Endothelial cell of umbilical vein (primary cell): ENCODE results near the gene DAP. TPM values are rescaled to one million over a fixed set of nuclear protein-coding genes. Genes with fewer than 3 reads are reported as not detected.

Experiments used
- BruUV-seq: library from RNA; stranded (reverse); fragments of 400-500 nt; replicated peaks from 2 replicates; lab custom pipeline; 2021; lab: Mats Ljungman, UMichigan
- CTCF ChIA-PET: fragments of 300-600, 350-600 bp; sonication (Branson Sonifier 250); formaldehyde crosslinking; loops from one replicate; lab custom pipeline; 2021; ENCODE audit warnings: antibody characterized with exemption, inconsistent platforms; lab: Charles Lee
- POLR2A ChIA-PET: fragments of 300-600, 350-600 bp; sonication (Branson Sonifier 250); formaldehyde crosslinking; loops from one replicate; lab custom pipeline; 2021; ENCODE audit warnings: antibody characterized with exemption, inconsistent platforms; lab: Charles Lee
- DNase-seq: peaks from one replicate; pipeline ENCODE4 v3.0.0-alpha.2; 2011; ENCODE audit warnings: low read depth, low spot score
- FAIRE-seq: peaks from 2 replicates; lab custom pipeline; 2011; peaks lifted over from hg19 to GRCh38; lab: Jason Lieb, UNC
- H2AFZ ChIP-seq: 2 replicates; pipeline ENCODE4 v1.6.0; 2012; ENCODE audit warnings: low read depth, low read length, control low read depth, inconsistent platforms
- H3K27ac ChIP-seq: 2 replicates; pipeline ENCODE4 v1.5.1; 2011; ENCODE audit warnings: low read depth, mild to moderate bottlenecking, control low read depth, low read length, moderate library complexity; ENCODE audit not compliant: insufficient read depth
- H3K27me3 ChIP-seq, 2 experiments: 2 replicates each; pipeline versions ENCODE4 v1.6.0 to v1.6.1; 2011; ENCODE audit warnings: low read length in 2 of 2, mixed read lengths in 1 of 2; ENCODE audit not compliant: control insufficient read depth in 2 of 2, insufficient read depth in 2 of 2
- H3K36me3 ChIP-seq, 2 experiments: 2 replicates in 1 of 2; 3 replicates in 1 of 2; pipeline ENCODE4 v1.5.1; 2011; ENCODE audit warnings: low read length in 2 of 2, mild to moderate bottlenecking in 1 of 2, moderate library complexity in 1 of 2; ENCODE audit not compliant: control insufficient read depth in 2 of 2, insufficient read depth in 2 of 2; ENCODE audit errors: extremely low read depth in 1 of 2
- H3K4me1 ChIP-seq: 3 replicates; pipeline ENCODE4 v1.5.1; 2011; ENCODE audit warnings: mild to moderate bottlenecking, low read length; ENCODE audit not compliant: control insufficient read depth, insufficient read depth; ENCODE audit errors: extremely low read depth
- H3K4me2 ChIP-seq: 2 replicates; pipeline ENCODE4 v1.6.1; 2011; ENCODE audit warnings: low read length, control low read depth, mixed read lengths; ENCODE audit not compliant: insufficient read depth
- H3K4me3 ChIP-seq, 3 experiments: fragments of 200-600 bp in 1 of 3; sonication (generic), shearing (Covaris generic) in 1 of 3; replicated peaks in 1 of 3; 2 replicates each; pipeline ENCODE4 v1.5.1; 2011 to 2016; ENCODE audit warnings: control low read depth in 3 of 3, low read length in 3 of 3, mild to moderate bottlenecking in 2 of 3, inconsistent platforms in 1 of 3, low read depth in 1 of 3, moderate library complexity in 1 of 3; ENCODE audit not compliant: insufficient read depth in 1 of 3
- H3K79me2 ChIP-seq: 2 replicates; pipeline ENCODE4 v1.6.0; 2012; ENCODE audit warnings: low read length, inconsistent platforms; ENCODE audit not compliant: control insufficient read depth, insufficient read depth
- H3K9ac ChIP-seq: replicated peaks from 2 replicates; pipeline ENCODE3; 2011; ENCODE audit warnings: low read length, control low read depth; ENCODE audit not compliant: insufficient read depth; ENCODE audit errors: extremely low read depth
- H3K9me1 ChIP-seq: replicated peaks from 3 replicates; pipeline ENCODE4 v1.6.0; 2011; ENCODE audit warnings: mild to moderate bottlenecking, low read length; ENCODE audit not compliant: control insufficient read depth, insufficient read depth; ENCODE audit errors: extremely low read depth
- H3K9me3 ChIP-seq: replicated peaks from 2 replicates; pipeline ENCODE4 v1.5.1; 2012; ENCODE audit warnings: low read length, inconsistent platforms; ENCODE audit not compliant: control insufficient read depth, insufficient read depth
- H4K20me1 ChIP-seq: replicated peaks from 2 replicates; pipeline ENCODE3; 2011; ENCODE audit warnings: mild to moderate bottlenecking, low read length; ENCODE audit not compliant: control insufficient read depth, insufficient read depth; ENCODE audit errors: extremely low read depth
- CTCF ChIP-seq, 2 donors: IDR thresholded peaks; 1 replicate in 1 of 2; 2 replicates in 1 of 2; pipeline ENCODE4 v1.5.1; 2011; ENCODE audit warnings: low read length in 2 of 2, mild to moderate bottlenecking in 2 of 2, moderate library complexity in 2 of 2, control low read depth in 1 of 2, inconsistent platforms in 1 of 2, low read depth in 1 of 2; ENCODE audit not compliant: insufficient read depth in 1 of 2; ENCODE audit errors: extremely low read depth in 1 of 2
- FOS ChIP-seq: IDR thresholded peaks from 2 replicates; pipeline ENCODE4 v1.6.1; 2011; ENCODE audit warnings: mild to moderate bottlenecking, low read length, moderate library complexity, borderline replicate concordance; ENCODE audit not compliant: insufficient read depth
- MAX ChIP-seq: IDR thresholded peaks from 2 replicates; pipeline ENCODE4 v1.6.1; 2011; ENCODE audit not compliant: insufficient read depth, insufficient read length
- POLR2AphosphoS5 ChIP-seq: IDR thresholded peaks from 2 replicates; pipeline ENCODE4 v1.6.1; 2012; ENCODE audit warnings: low read depth, mild to moderate bottlenecking, control low read depth, low read length, moderate library complexity; ENCODE audit not compliant: insufficient read depth
- dilution Hi-C: fragments of 300-500 bp; cut with MboI; formaldehyde crosslinking; loops from one replicate; pipeline ENCODE4 v1.15.0; 2019; ENCODE audit warnings: low sequenced_read_pairs; ENCODE audit not compliant: extremely low pct_ligation_motif_present
- intact Hi-C: fragments of 100-400 bp; cut with micrococcal nuclease; formaldehyde crosslinking; loops from one replicate; pipeline ENCODE4 v1.10.0; 2022
- polyA plus RNA-seq, 4 experiments: library from polyadenylated mRNA; depleted of rRNA in 3 of 4; stranded (reverse) in 3 of 4; unstranded in 1 of 4; fragments of >200 nt; gene quantifications; 2 replicates each; pipeline versions ENCODE4 v1.2.1 to v1.2.3, GENCODE V29; 2011 to 2012; ENCODE audit warnings: missing spikeins in 1 of 4
- total RNA-seq: library from RNA; stranded (reverse); gene quantifications from 2 replicates; pipeline ENCODE4 v1.2.3, GENCODE V29; 2021

Gene DAP
- total and polyA plus RNA-seq, 2 donors (not counting 3 experiments of a cell fraction or from before 2014, with no cell fraction given), result 79.8 to 188 TPM

- Histone ChIP-seq H3K27me3 (peaks cover 7 to 18% of the 10 kb centered on the region in 2 experiments), H2AFZ (no peak overlapping the region), H3K79me2 (no peaks in the 10 kb centered on the region), H3K4me1 (no peaks in the 10 kb centered on the region), H4K20me1 (no peaks in the 10 kb centered on the region), H3K4me3 (no peak overlapping the region), H3K36me3 (no peaks in the 10 kb centered on the region), H3K9me3 (no peaks in the 10 kb centered on the region), H3K9ac (no peak overlapping the region), H3K4me2 (no peak overlapping the region), H3K9me1 (no peaks in the 10 kb centered on the region), H3K27ac (no peak overlapping the region)
- POLR2A ChIA-PET, result no interaction called here
- dilution Hi-C loops, result no loop called here
- FAIRE-seq (no peak), DNase-seq (no peak)
- TF ChIP-seq POLR2AphosphoS5, result no peak
- no peak for TF ChIP-seq MAX
- TF ChIP-seq CTCF (IDR thresholded peaks at IDR 0.05; ENCODE audit: extremely low read depth in 1 of 2, insufficient read depth in 1 of 2, low read depth in 1 of 2, low read length in 2 of 2), result no peak
- no peak for TF ChIP-seq FOS
- CTCF ChIA-PET, result interaction anchor here (1.0 to 1.6 kb wide), 5 partner anchors 31 to 331 kb away, joined by 3 to 5 read pairs (median 3); partner anchors contain the start of gene ROPN1L
- no TSS peak for BruUV-seq
- intact Hi-C loops, result no loop called here
Measured at GRCh38 chr5:10772901-10773585, 12.0 kb upstream of the DAP start.
